IMR-90 (cell line): Measurements from ENCODE around the gene MAGED2. TPM values are rescaled to one million over a fixed set of nuclear protein-coding genes. Genes with fewer than 3 reads are reported as not detected.

Experiments
- ATAC-seq: fragments of 200-7000 bp; cut with Tn5 transposase; 2 replicates; pipeline ENCODE4 v1.9.1; 2020; ENCODE audit warnings: low read depth, mild to moderate bottlenecking, moderate library complexity
- BruUV-seq: library from RNA; stranded (reverse); fragments of 400-500 nt; replicated peaks from 2 replicates; lab custom pipeline; 2021; lab: Mats Ljungman, UMichigan
- CTCF ChIA-PET: fragments of 300-600 bp; formaldehyde crosslinking; extraction: SDS; loops from one replicate; lab custom pipeline; 2021; ENCODE audit warnings: antibody characterized with exemption; lab: Yijun Ruan, JAX
- POLR2A ChIA-PET: fragments of 300-600 bp; sonication (Branson Sonifier 250); formaldehyde crosslinking; loops from one replicate; lab custom pipeline; 2022; ENCODE audit warnings: antibody characterized with exemption; ENCODE audit not compliant: unreplicated experiment; lab: Charles Lee
- DNase-seq: peaks from one replicate; pipeline ENCODE4 v3.0.0; 2013
- H2AFZ ChIP-seq: replicated peaks from 2 replicates; pipeline ENCODE3; 2013; ENCODE audit warnings: low read length, mild to moderate bottlenecking; ENCODE audit not compliant: poor library complexity
- H2AK5ac ChIP-seq: 2 replicates; pipeline ENCODE4 v1.6.1; 2013; ENCODE audit warnings: low read depth, low read length, inconsistent platforms
- H2AK9ac ChIP-seq: replicated peaks from 2 replicates; pipeline ENCODE3; 2013; ENCODE audit warnings: mild to moderate bottlenecking, low read depth, low read length, moderate library complexity; ENCODE audit not compliant: poor library complexity
- H2BK120ac ChIP-seq: 2 replicates; pipeline ENCODE4 v1.6.1; 2013; ENCODE audit warnings: low read depth, low read length, inconsistent platforms
- H2BK15ac ChIP-seq: 3 replicates; pipeline ENCODE4 v1.6.1; 2013; ENCODE audit warnings: low read depth, low read length, inconsistent platforms
- H2BK20ac ChIP-seq: 2 replicates; pipeline ENCODE4 v1.6.1; 2013; ENCODE audit warnings: low read depth, mild to moderate bottlenecking, inconsistent platforms, low read length, moderate library complexity
- H2BK5ac ChIP-seq: 2 replicates; pipeline ENCODE4 v1.6.1; 2013; ENCODE audit warnings: mild to moderate bottlenecking, low read depth, low read length, inconsistent platforms; ENCODE audit not compliant: poor library complexity, severe bottlenecking
- H3K14ac ChIP-seq: replicated peaks from 2 replicates; pipeline ENCODE4 v1.6.1; 2013; ENCODE audit warnings: low read depth, low read length, inconsistent platforms
- H3K18ac ChIP-seq: 2 replicates; pipeline ENCODE4 v1.6.1; 2013; ENCODE audit warnings: low read depth, low read length, control low read depth
- H3K23ac ChIP-seq: 2 replicates; pipeline ENCODE4 v1.6.1; 2013; ENCODE audit warnings: low read depth, low read length, inconsistent platforms
- H3K27ac ChIP-seq: 2 replicates; pipeline ENCODE4 v1.5.1; 2013; ENCODE audit warnings: mild to moderate bottlenecking, control low read depth, low read length; ENCODE audit not compliant: insufficient read depth
- H3K27me3 ChIP-seq: 2 replicates; pipeline ENCODE4 v1.6.1; 2013; ENCODE audit warnings: low read length; ENCODE audit not compliant: control insufficient read depth, insufficient read depth
- H3K36me3 ChIP-seq: 2 replicates; pipeline ENCODE4 v1.6.1; 2013; ENCODE audit warnings: low read length, mixed read lengths; ENCODE audit not compliant: control insufficient read depth, insufficient read depth
- H3K4ac ChIP-seq: 2 replicates; pipeline ENCODE4 v1.6.1; 2013; ENCODE audit warnings: low read depth, low read length, inconsistent platforms
- H3K4me1 ChIP-seq: 2 replicates; pipeline ENCODE4 v1.6.1; 2013; ENCODE audit warnings: low read length, mixed read lengths; ENCODE audit not compliant: control insufficient read depth, insufficient read depth
- H3K4me2 ChIP-seq: 2 replicates; pipeline ENCODE4 v1.6.1; 2013; ENCODE audit warnings: low read depth, mild to moderate bottlenecking, control low read depth, low read length, moderate library complexity
- H3K4me3 ChIP-seq: 2 replicates; pipeline ENCODE4 v1.5.1; 2013; ENCODE audit warnings: low read depth, mild to moderate bottlenecking, control low read depth, low read length, moderate library complexity; ENCODE audit not compliant: insufficient read depth
- H3K56ac ChIP-seq: 2 replicates; pipeline ENCODE4 v1.6.1; 2013; ENCODE audit warnings: low read length, inconsistent platforms; ENCODE audit not compliant: insufficient read depth; ENCODE audit errors: extremely low read depth
- H3K79me1 ChIP-seq, 2 experiments: 2 replicates each; pipeline ENCODE4 v1.6.1; 2013; ENCODE audit warnings: low read length in 2 of 2, inconsistent platforms in 1 of 2, low read depth in 1 of 2
- H3K9ac ChIP-seq: 2 replicates; pipeline ENCODE4 v1.6.1; 2013; ENCODE audit warnings: low read depth, low read length, control low read depth
- H3K9me1 ChIP-seq: 2 replicates; pipeline ENCODE4 v1.6.1; 2013; ENCODE audit warnings: low read length, inconsistent platforms; ENCODE audit not compliant: insufficient read depth
- H3K9me3 ChIP-seq: 2 replicates; pipeline ENCODE4 v1.6.1; 2013; ENCODE audit warnings: low read length; ENCODE audit not compliant: control insufficient read depth, insufficient read depth
- H4K20me1 ChIP-seq: 2 replicates; pipeline ENCODE4 v1.6.1; 2013; ENCODE audit warnings: low read length, inconsistent platforms; ENCODE audit not compliant: insufficient read depth
- H4K5ac ChIP-seq: 2 replicates; pipeline ENCODE4 v1.6.1; 2013; ENCODE audit warnings: mild to moderate bottlenecking, low read depth, low read length, control low read depth
- H4K8ac ChIP-seq, 2 experiments: 2 replicates each; pipeline ENCODE4 v1.6.1; 2013; ENCODE audit warnings: low read depth in 2 of 2, low read length in 2 of 2, control low read depth in 1 of 2, inconsistent platforms in 1 of 2
- H4K91ac ChIP-seq: 2 replicates; pipeline ENCODE4 v1.6.1; 2013; ENCODE audit warnings: low read depth, low read length, inconsistent platforms; ENCODE audit not compliant: insufficient read depth
- CHD1 ChIP-seq: IDR thresholded peaks from 2 replicates; pipeline ENCODE4 v1.6.1; 2012; ENCODE audit warnings: low read depth, low read length, improper control_type of control experiment
- MAZ ChIP-seq: IDR thresholded peaks from 2 replicates; pipeline ENCODE4 v1.6.1; 2012; ENCODE audit warnings: low read depth, mild to moderate bottlenecking, low read length, improper control_type of control experiment, moderate library complexity, borderline replicate concordance
- MXI1 ChIP-seq: IDR thresholded peaks from 2 replicates; pipeline ENCODE4 v1.6.1; 2012; ENCODE audit warnings: low read depth, mild to moderate bottlenecking, low read length, moderate library complexity, borderline replicate concordance
- NFE2L2 ChIP-seq: fragments of 150-350 bp; IDR thresholded peaks from 2 replicates; pipeline ENCODE4 v1.6.1; 2016; ENCODE audit warnings: low read depth, mild to moderate bottlenecking, low read length
- POLR2A ChIP-seq: IDR thresholded peaks from 2 replicates; pipeline ENCODE4 v1.6.1; 2012; ENCODE audit warnings: mild to moderate bottlenecking, low read depth, low read length
- RAD21 ChIP-seq: IDR thresholded peaks from 2 replicates; pipeline ENCODE4 v1.6.1; 2012; ENCODE audit warnings: low read length, improper control_type of control experiment
- RCOR1 ChIP-seq: IDR thresholded peaks from 2 replicates; pipeline ENCODE4 v1.6.1; 2012; ENCODE audit warnings: mild to moderate bottlenecking, low read length, improper control_type of control experiment; ENCODE audit not compliant: insufficient replicate concordance
- RFX5 ChIP-seq: IDR thresholded peaks from 2 replicates; pipeline ENCODE4 v1.8.0; 2012; ENCODE audit warnings: low read depth, mild to moderate bottlenecking, low read length, moderate library complexity
- SMC3 ChIP-seq: fragments of 150-350 bp; IDR thresholded peaks from 2 replicates; pipeline ENCODE4 v1.6.1; 2016; ENCODE audit warnings: low read depth, mild to moderate bottlenecking, antibody characterized with exemption, low read length, moderate library complexity
- WGBS, 2 experiments: methylation state at CpG; one replicate each; pipeline versions ENCODE4 v1.1.5 to v1.1.7; 2013; ENCODE audit warnings: missing lambda C conversion rate in 2 of 2; ENCODE audit not compliant: insufficient read length in 1 of 2; ENCODE audit errors: extremely low coverage in 2 of 2; 5-methylcytosine and 5-hydroxymethylcytosine counted together
- dilution Hi-C: fragments of 300-500 bp; cut with HindIII; formaldehyde crosslinking; loops from one replicate; pipeline ENCODE4 v1.14.3; 2018; ENCODE audit warnings: low sequenced_read_pairs; ENCODE audit not compliant: unreplicated experiment
- in situ Hi-C: fragments of 300-500 bp; cut with MboI; formaldehyde crosslinking; loops from 3 replicates; pipeline ENCODE4 v1.14.3; 2019; ENCODE audit warnings: low sequenced_read_pairs, inconsistent platforms, mixed read lengths
- intact Hi-C: fragments of 100-400 bp; cut with micrococcal nuclease; formaldehyde crosslinking; loops from 2 replicates; pipeline ENCODE4 v1.10.0; 2022
- polyA plus RNA-seq, 3 experiments: library from polyadenylated mRNA; depleted of rRNA; stranded (reverse); fragments of >200 nt; gene quantifications; 2 replicates each; pipeline ENCODE4 v1.2.3, GENCODE V29; 2012; ENCODE audit warnings: low replicate concordance in 1 of 3
- total RNA-seq: library from RNA; depleted of rRNA; stranded (reverse); fragments of >200 nt; gene quantifications from 2 replicates; pipeline ENCODE4 v1.2.3, GENCODE V29; 2012
- TF ChIP-seq, protein P1 (sequence below): conservative IDR thresholded peaks from 2 replicates; pipeline ENCODE4 v1.5.1; 2012; ENCODE audit warnings: mild to moderate bottlenecking, low read depth, low read length, improper control_type of control experiment

Gene MAGED2
- total and polyA plus RNA-seq, 2 of the 4 experiments (the other 2 are of a cell fraction): 301 to 341 TPM

DNA sequence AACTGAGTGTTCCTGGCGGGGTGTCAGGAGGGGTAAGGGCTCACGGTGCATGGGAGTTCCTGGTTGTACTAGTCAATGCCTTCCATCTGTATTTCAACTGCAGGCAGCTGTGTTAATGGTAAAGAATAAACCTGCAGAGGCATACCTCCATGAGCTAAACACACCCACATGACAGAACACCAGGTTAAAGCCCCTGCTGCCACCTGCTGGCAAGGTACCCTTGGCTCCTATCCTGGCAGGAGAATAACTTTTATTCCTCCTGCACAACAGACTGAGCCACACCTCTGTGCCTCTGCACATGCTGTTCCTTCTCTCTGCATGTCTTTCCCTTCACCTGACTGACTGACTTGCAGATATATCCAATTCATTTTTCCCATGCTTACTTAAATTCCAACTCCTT lies 20.6 kb upstream of the MAGED2 start:
- BruUV-seq: no TSS peak
- Histone ChIP-seq H3K9ac (no peak overlapping the region), H4K91ac (no peak overlapping the region), H3K4me2 (no peak overlapping the region), H3K23ac (no peak overlapping the region), H3K4ac (no peak overlapping the region), H3K56ac (no peak overlapping the region), H3K4me3 (no peak overlapping the region), H3K36me3 (no peaks in the 10 kb centered on the region), H2BK120ac (no peak overlapping the region), H2BK5ac (no peak overlapping the region), H3K27ac (no peak overlapping the region), H3K9me3 (no peaks in the 10 kb centered on the region), H3K79me1 (no peaks in the 10 kb centered on the region), H3K14ac (no peak overlapping the region), H3K27me3 (peaks cover 6% of the 10 kb centered on the region), H2AK5ac (no peak overlapping the region), H2BK20ac (no peak overlapping the region), H4K5ac (no peak overlapping the region), H4K8ac (no peak overlapping the region), H2BK15ac (no peak overlapping the region), H3K4me1 (no peaks in the 10 kb centered on the region), H2AK9ac (no peak overlapping the region), H3K9me1 (no peaks in the 10 kb centered on the region), H2AFZ (no peak overlapping the region), H3K18ac (no peak overlapping the region), H4K20me1 (no peaks in the 10 kb centered on the region)
- CTCF ChIA-PET: no interaction called here
- POLR2A ChIA-PET: no interaction called here
- DNase-seq (no peak), ATAC-seq (no peak)
- in situ Hi-C loops: no loop called here
- no CpG with 5 or more reads among the region's 2 CpGs for WGBS, 2 experiments
- intact Hi-C loops: no loop called here
- dilution Hi-C loops: no loop called here
- TF ChIP-seq POLR2A: no peak
- TF ChIP-seq RCOR1: no peak
- no peak for TF ChIP-seq MAZ
- TF ChIP-seq CHD1: no peak
- no peak for TF ChIP-seq SMC3
- TF ChIP-seq MXI1: no peak
- TF ChIP-seq RAD21: no peak
- no peak for TF ChIP-seq RFX5
- TF ChIP-seq, protein P1, sequence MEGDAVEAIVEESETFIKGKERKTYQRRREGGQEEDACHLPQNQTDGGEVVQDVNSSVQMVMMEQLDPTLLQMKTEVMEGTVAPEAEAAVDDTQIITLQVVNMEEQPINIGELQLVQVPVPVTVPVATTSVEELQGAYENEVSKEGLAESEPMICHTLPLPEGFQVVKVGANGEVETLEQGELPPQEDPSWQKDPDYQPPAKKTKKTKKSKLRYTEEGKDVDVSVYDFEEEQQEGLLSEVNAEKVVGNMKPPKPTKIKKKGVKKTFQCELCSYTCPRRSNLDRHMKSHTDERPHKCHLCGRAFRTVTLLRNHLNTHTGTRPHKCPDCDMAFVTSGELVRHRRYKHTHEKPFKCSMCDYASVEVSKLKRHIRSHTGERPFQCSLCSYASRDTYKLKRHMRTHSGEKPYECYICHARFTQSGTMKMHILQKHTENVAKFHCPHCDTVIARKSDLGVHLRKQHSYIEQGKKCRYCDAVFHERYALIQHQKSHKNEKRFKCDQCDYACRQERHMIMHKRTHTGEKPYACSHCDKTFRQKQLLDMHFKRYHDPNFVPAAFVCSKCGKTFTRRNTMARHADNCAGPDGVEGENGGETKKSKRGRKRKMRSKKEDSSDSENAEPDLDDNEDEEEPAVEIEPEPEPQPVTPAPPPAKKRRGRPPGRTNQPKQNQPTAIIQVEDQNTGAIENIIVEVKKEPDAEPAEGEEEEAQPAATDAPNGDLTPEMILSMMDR: no peak
- no peak for TF ChIP-seq NFE2L2
